IPS-20b (cell line): ENCODE data around the gene SLC50A1.

ENCODE experiments used
- H3K27ac ChIP-seq: one replicate; pipeline ENCODE4 v1.5.1; 2013; ENCODE audit warnings: low read length
- H3K27me3 ChIP-seq: 2 replicates; pipeline ENCODE4 v1.6.1; 2013; ENCODE audit warnings: mild to moderate bottlenecking, low read length, inconsistent platforms; ENCODE audit not compliant: insufficient read depth
- H3K36me3 ChIP-seq: 2 replicates; pipeline ENCODE4 v1.6.1; 2013; ENCODE audit warnings: low read depth, mild to moderate bottlenecking, inconsistent platforms, low read length, moderate library complexity; ENCODE audit not compliant: insufficient read depth
- H3K4me1 ChIP-seq: 2 replicates; pipeline ENCODE4 v1.6.1; 2013; ENCODE audit warnings: mild to moderate bottlenecking, control low read depth, inconsistent platforms, low read length, moderate library complexity; ENCODE audit not compliant: insufficient read depth
- H3K4me3 ChIP-seq: 2 replicates; pipeline ENCODE4 v1.5.1; 2013; ENCODE audit warnings: mild to moderate bottlenecking, low read length, inconsistent platforms
- H3K9ac ChIP-seq: 2 replicates; pipeline ENCODE4 v1.6.1; 2013; ENCODE audit warnings: low read depth, mild to moderate bottlenecking, inconsistent platforms, low read length, moderate library complexity
- H3K9me3 ChIP-seq: 2 replicates; pipeline ENCODE4 v1.6.1; 2013; ENCODE audit warnings: mild to moderate bottlenecking, low read depth, low read length, inconsistent platforms; ENCODE audit not compliant: insufficient read depth

Gene SLC50A1

DNA sequence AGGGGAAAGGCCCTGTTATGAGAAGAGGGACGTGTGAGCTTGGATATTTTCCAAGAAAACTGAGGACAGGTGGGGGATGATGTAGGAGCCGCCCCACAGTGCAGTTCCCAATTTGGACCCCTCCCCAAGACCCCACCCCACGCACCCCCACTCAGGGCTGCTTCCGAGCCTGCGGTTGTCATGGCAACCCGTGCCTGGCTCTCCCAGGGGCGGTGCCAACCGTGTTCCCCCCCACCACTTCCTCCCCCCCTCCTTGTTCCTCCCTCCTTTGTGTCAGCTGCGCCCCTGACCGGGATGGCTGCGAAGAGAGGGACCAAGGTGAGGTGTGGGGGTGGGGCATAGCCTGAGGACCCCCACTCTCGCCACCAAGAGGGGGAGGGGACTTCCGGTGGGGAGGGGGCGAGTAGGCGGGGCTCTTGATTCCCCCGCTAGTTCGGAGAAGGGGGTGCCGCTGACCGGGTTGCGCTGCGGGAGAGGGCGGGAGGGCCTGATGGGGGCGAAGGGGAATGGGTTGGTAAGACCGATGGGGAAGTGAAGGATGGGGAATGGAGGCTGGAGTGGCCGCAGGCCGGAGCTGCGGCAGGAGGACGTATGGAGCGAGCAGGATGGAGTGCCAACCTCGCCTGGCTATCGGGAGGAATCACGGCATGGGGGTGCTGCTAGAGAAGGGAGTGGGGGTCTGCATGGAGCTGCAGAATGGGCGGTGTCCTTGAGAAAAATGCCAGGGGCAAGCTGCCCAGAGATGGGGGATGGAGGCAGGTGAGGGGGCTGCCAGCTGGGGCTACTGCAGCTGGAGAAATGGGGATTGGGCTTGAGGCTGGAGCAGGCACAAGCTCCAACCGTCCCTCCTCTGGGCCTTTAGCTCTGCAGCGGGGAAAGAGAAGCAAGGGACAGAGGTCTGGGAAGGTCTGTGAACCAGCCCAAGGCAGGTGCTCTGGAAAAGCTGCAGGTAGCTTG lies 39.0 kb downstream of the SLC50A1 start:
- H3K9ac ChIP-seq = peak overlapping the region; percentile 96; the same call in 1 of the 2 replicates
- H3K4me3 ChIP-seq = peak overlapping the region; percentile 87
- H3K4me1 ChIP-seq = peaks cover 7% of the 10 kb centered on the region; the same call in 1 of the 2 replicates
- H3K9me3 ChIP-seq = no peaks in the 10 kb centered on the region
- peak overlapping the region; percentile 52 for H3K27ac ChIP-seq
- peaks cover 35% of the 10 kb centered on the region for H3K36me3 ChIP-seq
- H3K27me3 ChIP-seq = no peaks in the 10 kb centered on the region

DNA sequence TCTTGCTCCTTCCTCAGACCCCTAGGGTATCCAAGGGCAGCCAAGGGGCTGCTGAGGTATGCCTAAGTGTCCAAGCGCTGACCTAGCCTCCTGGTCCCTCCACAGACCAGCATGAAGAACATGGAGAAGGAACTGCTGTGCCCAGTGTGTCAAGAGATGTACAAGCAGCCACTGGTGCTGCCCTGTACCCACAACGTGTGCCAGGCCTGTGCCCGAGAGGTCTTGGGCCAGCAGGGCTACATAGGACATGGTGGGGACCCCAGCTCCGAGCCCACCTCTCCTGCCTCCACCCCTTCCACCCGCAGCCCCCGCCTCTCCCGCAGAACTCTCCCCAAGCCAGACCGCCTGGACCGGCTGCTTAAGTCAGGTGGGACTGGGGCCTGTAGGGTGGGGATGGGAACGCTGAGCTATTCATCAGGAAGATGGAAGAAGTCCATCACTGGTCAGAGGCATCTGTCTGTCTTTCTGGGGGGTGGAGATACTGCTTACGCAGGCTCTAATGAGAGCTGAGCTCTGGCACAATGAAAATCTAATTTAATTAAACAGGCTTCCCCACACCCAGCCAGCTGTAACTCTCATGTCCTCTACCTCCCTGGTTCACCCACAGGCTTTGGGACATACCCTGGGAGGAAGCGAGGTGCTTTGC lies 39.8 kb downstream of the SLC50A1 start:
- H3K36me3 ChIP-seq = peaks cover 34% of the 10 kb centered on the region
- peak overlapping the region; percentile 96; the same call in 1 of the 2 replicates for H3K9ac ChIP-seq
- peak overlapping the region; percentile 87 for H3K4me3 ChIP-seq
- no peaks in the 10 kb centered on the region for H3K9me3 ChIP-seq
- peaks cover 7% of the 10 kb centered on the region; the same call in 1 of the 2 replicates for H3K4me1 ChIP-seq
- no peaks in the 10 kb centered on the region for H3K27me3 ChIP-seq
- no peak overlapping the region for H3K27ac ChIP-seq

DNA sequence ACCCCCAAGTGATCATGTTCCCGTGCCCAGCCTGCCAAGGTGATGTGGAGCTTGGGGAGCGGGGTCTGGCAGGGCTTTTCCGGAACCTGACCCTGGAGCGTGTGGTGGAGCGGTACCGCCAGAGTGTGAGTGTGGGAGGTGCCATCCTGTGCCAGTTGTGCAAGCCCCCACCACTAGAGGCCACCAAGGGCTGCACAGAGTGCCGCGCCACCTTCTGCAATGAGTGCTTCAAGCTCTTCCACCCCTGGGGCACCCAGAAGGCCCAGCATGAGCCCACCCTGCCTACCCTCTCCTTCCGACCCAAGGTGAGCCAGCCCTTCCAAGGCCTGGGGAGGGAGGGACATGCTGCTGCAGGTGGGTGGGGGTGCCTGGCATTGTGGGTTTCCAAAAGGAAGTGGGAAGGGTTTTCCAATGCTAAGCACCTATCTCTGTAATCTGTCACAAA lies 40.3 kb downstream of the SLC50A1 start:
- H3K36me3 ChIP-seq = peaks cover 32% of the 10 kb centered on the region
- H3K4me1 ChIP-seq = peaks cover 7% of the 10 kb centered on the region; the same call in 1 of the 2 replicates
- H3K9me3 ChIP-seq = no peaks in the 10 kb centered on the region
- no peak overlapping the region for H3K9ac ChIP-seq
- H3K4me3 ChIP-seq = no peak overlapping the region; the same call in 1 of the 2 replicates
- no peak overlapping the region for H3K27ac ChIP-seq
- no peaks in the 10 kb centered on the region for H3K27me3 ChIP-seq

DNA sequence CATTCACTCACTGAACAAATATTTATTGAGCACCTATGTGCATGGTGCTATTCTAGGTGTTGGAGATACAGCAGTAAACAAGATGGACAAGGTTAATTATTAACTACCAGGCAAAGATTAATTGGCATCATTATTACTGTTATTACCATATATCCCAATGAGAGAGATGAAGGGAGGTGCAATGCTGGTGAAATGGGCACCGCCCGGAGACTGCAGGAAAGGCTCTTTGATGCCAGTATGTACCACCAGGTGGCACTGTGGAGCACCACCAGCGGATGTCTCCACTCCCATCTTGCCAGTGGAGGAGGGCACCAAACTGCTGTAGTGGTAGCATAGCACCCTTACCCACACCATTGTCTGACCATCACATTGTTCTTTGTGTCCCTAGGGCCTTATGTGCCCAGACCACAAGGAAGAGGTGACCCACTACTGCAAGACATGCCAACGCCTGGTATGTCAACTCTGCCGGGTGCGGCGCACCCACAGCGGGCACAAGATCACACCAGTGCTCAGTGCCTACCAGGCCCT lies 41.0 kb downstream of the SLC50A1 start:
- Histone ChIP-seq H3K4me1 (peaks cover 7% of the 10 kb centered on the region; the same call in 1 of the 2 replicates), H3K9ac (no peak overlapping the region), H3K27me3 (no peaks in the 10 kb centered on the region), H3K27ac (no peak overlapping the region), H3K4me3 (no peak overlapping the region), H3K9me3 (no peaks in the 10 kb centered on the region), H3K36me3 (peaks cover 34% of the 10 kb centered on the region)

DNA sequence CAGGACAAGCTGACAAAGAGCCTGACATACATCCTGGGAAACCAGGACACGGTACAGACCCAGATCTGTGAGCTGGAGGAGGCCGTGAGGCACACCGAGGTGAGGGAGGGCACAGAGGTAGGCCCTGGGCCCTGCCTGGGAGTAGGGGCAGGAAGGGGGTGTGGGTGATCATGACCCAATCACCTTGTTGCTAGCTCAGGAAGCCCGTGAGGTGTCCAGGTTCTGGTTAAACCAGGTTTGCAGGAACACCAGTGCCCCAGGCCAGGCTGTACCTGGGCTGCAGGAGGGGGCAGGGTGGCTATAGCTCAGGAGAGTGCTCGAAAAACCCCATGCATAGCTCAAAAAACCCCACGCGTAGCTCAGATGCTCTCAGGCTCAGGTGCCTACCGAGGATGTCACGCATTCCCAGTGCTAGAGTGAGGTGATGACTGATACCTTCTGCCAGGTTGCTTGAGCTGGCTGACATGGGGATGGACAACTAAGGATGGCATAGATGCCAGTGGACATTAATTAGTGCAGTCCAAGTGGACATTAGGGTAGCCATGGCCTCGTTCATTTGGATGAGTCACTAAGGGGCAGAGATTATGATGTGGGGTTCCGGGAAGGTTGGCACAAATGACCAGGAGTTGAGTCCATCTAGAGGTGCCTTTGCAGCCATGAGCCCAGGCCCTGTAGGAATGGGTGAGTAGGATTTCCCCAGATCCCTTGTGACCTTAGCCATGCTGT lies 41.7 kb downstream of the SLC50A1 start:
- Histone ChIP-seq H3K4me1 (peaks cover 7% of the 10 kb centered on the region; the same call in 1 of the 2 replicates), H3K9ac (no peak overlapping the region)

DNA sequence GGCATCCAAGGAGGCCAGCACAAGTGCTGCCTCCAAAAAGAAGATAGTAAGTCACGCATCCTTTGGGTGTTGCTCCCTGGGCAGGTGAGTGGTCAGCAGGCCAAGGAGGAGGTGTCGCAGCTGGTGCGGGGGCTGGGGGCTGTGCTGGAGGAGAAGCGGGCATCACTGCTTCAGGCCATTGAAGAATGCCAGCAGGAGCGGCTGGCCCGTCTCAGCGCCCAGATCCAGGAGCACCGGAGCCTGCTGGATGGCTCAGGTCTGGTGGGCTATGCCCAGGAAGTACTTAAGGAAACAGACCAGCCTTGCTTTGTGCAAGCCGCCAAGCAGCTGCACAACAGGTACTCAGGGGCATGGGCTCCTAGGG lies 42.2 kb downstream of the SLC50A1 start:
- H3K9me3 ChIP-seq = no peaks in the 10 kb centered on the region
- no peak overlapping the region for H3K4me3 ChIP-seq
- H3K27me3 ChIP-seq = no peaks in the 10 kb centered on the region
- peaks cover 42% of the 10 kb centered on the region for H3K36me3 ChIP-seq
- peaks cover 7% of the 10 kb centered on the region; the same call in 1 of the 2 replicates for H3K4me1 ChIP-seq
- no peak overlapping the region for H3K27ac ChIP-seq
- no peak overlapping the region for H3K9ac ChIP-seq

More for the DNA sequence above, 41.7 kb downstream of the SLC50A1 start:
- Histone ChIP-seq H3K4me3 (no peak overlapping the region), H3K36me3 (peaks cover 39% of the 10 kb centered on the region), H3K27ac (no peak overlapping the region), H3K9me3 (no peaks in the 10 kb centered on the region), H3K27me3 (no peaks in the 10 kb centered on the region)

DNA sequence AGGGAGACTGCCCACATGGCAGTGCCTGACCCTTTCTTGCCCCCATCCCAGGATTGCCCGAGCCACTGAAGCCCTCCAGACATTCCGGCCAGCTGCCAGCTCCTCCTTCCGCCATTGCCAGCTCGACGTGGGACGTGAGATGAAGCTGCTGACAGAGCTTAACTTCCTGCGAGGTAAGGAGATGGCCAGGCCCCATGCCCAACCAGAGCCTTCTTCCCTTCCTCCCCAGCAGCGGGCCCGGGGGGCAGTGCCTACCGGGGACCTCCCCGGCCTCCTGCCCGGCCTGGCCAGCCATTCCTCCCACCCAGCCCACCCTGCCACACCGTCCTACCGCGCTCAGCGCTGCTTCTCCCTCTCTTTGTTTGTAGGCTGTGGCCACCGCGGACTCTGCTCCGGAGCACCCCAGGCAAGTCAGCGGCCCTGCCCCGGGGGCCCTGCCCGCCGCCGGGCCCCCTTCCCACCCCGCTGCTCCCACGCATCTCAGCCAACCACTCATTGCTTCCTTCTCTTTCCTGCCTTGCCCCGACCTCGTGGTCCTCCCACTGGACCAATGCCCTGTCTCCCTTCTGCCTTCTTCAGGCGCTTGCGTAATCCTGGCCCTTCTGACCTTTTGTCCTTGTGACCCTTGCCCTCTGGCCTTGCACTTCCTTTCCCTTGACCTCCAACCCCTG lies 42.9 kb downstream of the SLC50A1 start:
- Histone ChIP-seq H3K36me3 (peaks cover 42% of the 10 kb centered on the region), H3K9me3 (no peaks in the 10 kb centered on the region), H3K4me3 (no peak overlapping the region), H3K9ac (no peak overlapping the region), H3K27me3 (no peaks in the 10 kb centered on the region), H3K27ac (no peak overlapping the region), H3K4me1 (peaks cover 7% of the 10 kb centered on the region; the same call in 1 of the 2 replicates)

DNA sequence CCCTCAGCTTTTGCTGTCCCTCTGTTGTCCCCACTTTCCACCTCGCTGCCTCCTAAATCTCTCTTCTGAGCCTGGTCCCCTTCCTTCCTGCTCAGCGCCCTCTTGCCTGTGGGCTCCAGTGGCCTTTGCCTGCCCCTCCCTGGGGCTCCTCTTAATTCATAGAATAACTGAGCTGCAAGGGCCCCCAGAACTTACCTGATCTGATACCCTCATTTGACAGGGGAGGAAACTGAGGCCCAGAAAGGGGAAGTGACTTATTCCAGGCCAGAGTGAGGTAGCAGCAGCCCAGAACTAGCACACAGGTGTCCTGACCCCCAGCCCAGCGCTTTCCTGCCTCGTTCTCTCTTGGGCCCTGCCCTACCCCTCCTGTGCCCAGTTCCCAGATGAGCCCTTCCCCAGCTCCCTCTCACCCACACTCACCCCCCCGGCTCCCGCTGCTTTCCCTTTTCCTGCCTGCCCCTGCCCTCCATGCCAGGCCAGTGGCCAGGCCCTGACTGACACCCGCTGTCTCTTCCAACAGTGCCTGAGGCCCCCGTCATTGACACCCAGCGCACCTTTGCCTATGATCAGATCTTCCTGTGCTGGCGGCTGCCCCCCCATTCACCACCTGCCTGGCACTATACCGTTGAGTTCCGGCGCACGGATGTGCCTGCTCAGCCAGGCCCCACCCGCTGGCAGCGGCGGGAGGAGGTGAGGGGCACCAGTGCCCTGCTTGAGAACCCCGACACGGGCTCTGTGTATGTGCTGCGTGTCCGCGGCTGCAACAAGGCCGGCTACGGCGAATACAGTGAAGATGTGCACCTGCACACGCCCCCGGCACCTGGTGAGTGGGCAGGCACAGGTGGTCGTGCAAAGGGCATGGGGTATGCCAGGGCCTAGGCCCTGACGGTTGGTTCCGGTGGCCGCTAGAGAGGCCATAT lies 43.7 kb downstream of the SLC50A1 start:
- no peak overlapping the region for H3K9ac ChIP-seq
- H3K4me3 ChIP-seq = no peak overlapping the region
- H3K9me3 ChIP-seq = no peaks in the 10 kb centered on the region
- no peak overlapping the region for H3K27ac ChIP-seq
- H3K27me3 ChIP-seq = no peaks in the 10 kb centered on the region
- H3K36me3 ChIP-seq = peaks cover 42% of the 10 kb centered on the region
- peaks cover 7% of the 10 kb centered on the region; the same call in 1 of the 2 replicates for H3K4me1 ChIP-seq

DNA sequence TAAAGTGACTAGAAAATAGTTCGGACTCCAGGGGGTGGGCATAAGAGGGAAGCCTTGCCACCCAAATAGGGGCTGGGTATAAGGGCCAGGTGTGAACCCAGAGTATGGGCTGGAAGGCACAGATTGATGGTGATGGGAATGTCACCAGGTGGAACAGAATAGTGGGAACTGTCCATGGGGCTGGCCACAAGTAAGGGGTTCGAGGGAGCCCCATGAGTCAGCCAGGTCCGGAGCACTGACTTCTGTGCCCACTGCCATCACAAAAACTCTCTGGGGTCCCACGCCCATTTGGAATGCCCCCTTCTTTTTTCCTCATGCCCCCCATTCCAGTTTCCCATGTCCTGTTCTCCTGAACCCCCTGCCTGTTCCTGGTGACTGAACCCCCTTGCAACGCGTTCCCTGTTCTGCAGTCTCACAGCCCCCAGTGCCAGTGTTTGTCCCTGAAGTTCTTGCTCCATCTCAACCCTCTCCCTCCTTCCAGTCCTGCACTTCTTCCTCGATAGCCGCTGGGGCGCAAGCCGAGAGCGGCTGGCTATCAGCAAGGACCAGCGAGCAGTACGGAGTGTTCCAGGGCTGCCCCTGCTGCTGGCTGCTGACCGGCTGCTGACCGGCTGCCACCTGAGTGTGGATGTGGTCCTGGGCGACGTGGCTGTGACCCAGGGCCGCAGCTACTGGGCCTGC lies 45.9 kb downstream of the SLC50A1 start:
- Histone ChIP-seq H3K27me3 (no peaks in the 10 kb centered on the region), H3K27ac (no peak overlapping the region), H3K9ac (no peak overlapping the region), H3K9me3 (no peaks in the 10 kb centered on the region), H3K4me3 (no peak overlapping the region), H3K36me3 (peaks cover 42% of the 10 kb centered on the region), H3K4me1 (peaks cover 8% of the 10 kb centered on the region; the same call in 1 of the 2 replicates)
